NCI-H82 (cell line): ENCODE results near the gene WSCD2.
A peak's percentile ranks its signal among the peaks of the same experiment; 100 is the strongest.

Experiments used
- DNase-seq: peaks from one replicate; lab custom pipeline; 2025; lab: John Stamatoyannopoulos, UW

Gene WSCD2

GRCh38 chr12:108267450-108267849 is 138.4 kb downstream of the WSCD2 start:
- no peak for DNase-seq

GRCh38 chr12:108268397-108268796 is 139.3 kb downstream of the WSCD2 start:
- no peak for DNase-seq

GRCh38 chr12:108269224-108269623 is 140.1 kb downstream of the WSCD2 start:
- DNase-seq = no peak

- DNase-seq = no peak
These were observed 141.2 kb downstream of the WSCD2 start for GRCh38 chr12:108270035-108270848.

GRCh38 chr12:108270849-108271143 is 141.7 kb downstream of the WSCD2 start:
- DNase-seq = no peak

- peak; percentile 99 for DNase-seq
These were observed 143.1 kb downstream of the WSCD2 start for GRCh38 chr12:108271951-108272872.

GRCh38 chr12:108273217-108273616 is 144.1 kb downstream of the WSCD2 start:
- peak; percentile 99 for DNase-seq

GRCh38 chr12:108277613-108278012 is 148.5 kb downstream of the WSCD2 start:
- no peak for DNase-seq

GRCh38 chr12:108282160-108282559 is 153.1 kb downstream of the WSCD2 start:
- DNase-seq = no peak

GRCh38 chr12:108282676-108283075 is 153.6 kb downstream of the WSCD2 start:
- DNase-seq = no peak

GRCh38 chr12:108284163-108284562 is 155.1 kb downstream of the WSCD2 start:
- no peak for DNase-seq

GRCh38 chr12:108285016-108285415 is 155.9 kb downstream of the WSCD2 start:
- DNase-seq = no peak

- DNase-seq = no peak
These were observed 158.1 kb downstream of the WSCD2 start for GRCh38 chr12:108287227-108287626.

- no peak for DNase-seq
These were observed 160.5 kb downstream of the WSCD2 start for GRCh38 chr12:108289350-108290161.

- peak; percentile 31 for DNase-seq
These were observed 166.6 kb downstream of the WSCD2 start for GRCh38 chr12:108295641-108296040.

GRCh38 chr12:108296945-108297344 is 167.9 kb downstream of the WSCD2 start:
- DNase-seq = no peak

GRCh38 chr12:108297424-108297823 is 168.3 kb downstream of the WSCD2 start:
- DNase-seq = peak; percentile 16

GRCh38 chr12:108297895-108298760 is 169.0 kb downstream of the WSCD2 start:
- DNase-seq = no peak

- DNase-seq = no peak
These were observed 169.7 kb downstream of the WSCD2 start for GRCh38 chr12:108298761-108299275.

GRCh38 chr12:108299516-108299915 is 170.4 kb downstream of the WSCD2 start:
- peak; percentile 97 for DNase-seq
